ENCODE data around the gene ITGBL1.

GRCh38 chr13:101423872-101424271 is 28.6 kb upstream of the ITGBL1 start:
- TF ChIP-seq EZH2 (IDR thresholded peaks at IDR 0.05; ENCODE audit: low read length, unreplicated experiment) (no peak), CTCF (conservative IDR thresholded peaks at IDR 0.05; ENCODE audit: low read depth, low read length) (no peak)
